NCI-H1436 treated with DMSO at 0.1 percent for 48 hours (cell line): ENCODE data around the gene LRPPRC.

ENCODE experiments used
- DNase-seq: peaks from one replicate; lab custom pipeline; 2025; lab: John Stamatoyannopoulos, UW

LRPPRC gene

GRCh38 chr2:43854671-43855070, 141.1 kb downstream of the LRPPRC start:
- no peak for DNase-seq

- no peak for DNase-seq
Measured at GRCh38 chr2:43853141-43854081, 142.4 kb downstream of the LRPPRC start.

GRCh38 chr2:43852196-43852730, 143.5 kb downstream of the LRPPRC start:
- DNase-seq, result no peak

GRCh38 chr2:43851011-43851980, 144.5 kb downstream of the LRPPRC start:
- no peak for DNase-seq

GRCh38 chr2:43848214-43848613, 147.6 kb downstream of the LRPPRC start:
- DNase-seq, result no peak

GRCh38 chr2:43846140-43846793, 149.5 kb downstream of the LRPPRC start:
- no peak for DNase-seq

- no peak for DNase-seq
Measured at GRCh38 chr2:43845181-43845580, 150.6 kb downstream of the LRPPRC start.

- DNase-seq, result no peak
Measured at GRCh38 chr2:43842866-43843226, 152.9 kb downstream of the LRPPRC start.

- no peak for DNase-seq
Measured at GRCh38 chr2:43841949-43842865, 153.6 kb downstream of the LRPPRC start.

- DNase-seq, result no peak
Measured at GRCh38 chr2:43840965-43841364, 154.8 kb downstream of the LRPPRC start.

- no peak for DNase-seq
Measured at GRCh38 chr2:43839776-43840564, 155.8 kb downstream of the LRPPRC start.

- no peak for DNase-seq
Measured at GRCh38 chr2:43838560-43839267, 157.1 kb downstream of the LRPPRC start, which contains the start of the genes ABCG5 and ABCG8. Gene ABCG5, minus strand, starts transcription at chr2:43838839. Its CDS starts 160 bp downstream, at chr2:43838679. Gene ABCG8, plus strand, starts transcription at chr2:43838971. Its CDS starts 83 bp downstream, at chr2:43839054.

- no peak for DNase-seq
Measured at GRCh38 chr2:43837831-43838559, 157.8 kb downstream of the LRPPRC start.

GRCh38 chr2:43837033-43837432, 158.8 kb downstream of the LRPPRC start:
- no peak for DNase-seq
